LHCN-M2 (cell line): ENCODE results near the gene CCDC138. TPM values are rescaled to one million over a fixed set of nuclear protein-coding genes. Genes with fewer than 3 reads are reported as not detected.

Source experiments
- DNase-seq: peaks from one replicate; pipeline ENCODE4 v3.0.0-alpha.2; 2012; ENCODE audit warnings: low read depth
- total RNA-seq: library from RNA; depleted of rRNA; stranded (reverse); fragments of >200 nt; gene quantifications from 2 replicates; pipeline ENCODE4 v1.2.3, GENCODE V29; 2014

CCDC138 gene
- total RNA-seq, 1 experiment from 2014 or later = 8.0 TPM

- DNase-seq = no peak
These were observed 108.6 kb downstream of the CCDC138 start for GRCh38 chr2:108895188-108895587.

- no peak for DNase-seq
These were observed 110.2 kb downstream of the CCDC138 start for GRCh38 chr2:108896741-108897140.

- DNase-seq = no peak
These were observed 111.9 kb downstream of the CCDC138 start for GRCh38 chr2:108898315-108899082.

GRCh38 chr2:108904680-108905079 lies 118.1 kb downstream of the CCDC138 start:
- DNase-seq = no peak

- no peak for DNase-seq
These were observed 118.6 kb downstream of the CCDC138 start for GRCh38 chr2:108905176-108905575.

- DNase-seq = no peak
These were observed 119.3 kb downstream of the CCDC138 start for GRCh38 chr2:108905906-108906305.

GRCh38 chr2:108906403-108907077 lies 120.0 kb downstream of the CCDC138 start:
- peak; percentile 7 for DNase-seq

GRCh38 chr2:108907822-108908712 lies 121.5 kb downstream of the CCDC138 start:
- no peak for DNase-seq

- DNase-seq = no peak
These were observed 122.1 kb downstream of the CCDC138 start for GRCh38 chr2:108908713-108909070.

GRCh38 chr2:108909275-108909823 lies 122.8 kb downstream of the CCDC138 start:
- no peak for DNase-seq

- DNase-seq = no peak
These were observed 123.5 kb downstream of the CCDC138 start for GRCh38 chr2:108910011-108910431.

GRCh38 chr2:108910541-108911396 lies 124.2 kb downstream of the CCDC138 start:
- no peak for DNase-seq

- DNase-seq = no peak
These were observed 124.8 kb downstream of the CCDC138 start for GRCh38 chr2:108911401-108911800.

GRCh38 chr2:108911807-108912628 lies 125.4 kb downstream of the CCDC138 start:
- no peak for DNase-seq

- DNase-seq = no peak
These were observed 126.0 kb downstream of the CCDC138 start for GRCh38 chr2:108912629-108912902.

GRCh38 chr2:108916122-108916795 lies 129.7 kb downstream of the CCDC138 start:
- DNase-seq = no peak

GRCh38 chr2:108916796-108917421 lies 130.3 kb downstream of the CCDC138 start:
- peak; percentile 18 for DNase-seq

GRCh38 chr2:108917526-108917925 lies 131.0 kb downstream of the CCDC138 start:
- DNase-seq = no peak
